ENCODE data around the gene GTF3C5.

Gene GTF3C5

DNA sequence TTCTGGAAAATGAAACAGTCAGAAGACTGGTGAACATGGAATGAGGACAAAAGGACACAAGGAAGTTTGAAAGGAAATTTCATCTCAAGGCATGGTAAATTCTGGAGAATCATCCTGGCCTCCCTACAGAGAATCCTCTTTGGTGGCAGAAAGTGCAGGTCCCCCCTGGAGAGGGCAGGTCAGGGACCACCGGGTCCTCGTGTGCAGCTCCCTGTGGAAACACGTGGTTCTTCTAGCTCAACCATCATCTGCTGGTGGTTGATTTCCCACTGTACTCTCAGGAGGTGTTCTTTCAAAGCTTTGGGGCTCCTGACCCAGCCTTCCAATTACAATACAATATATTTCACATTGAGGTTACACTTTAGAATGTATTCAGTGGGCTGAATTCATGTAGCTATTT, 2.6 kb upstream of the GTF3C5 start:
- no peaks in the 10 kb centered on the region for H3F3A ChIP-seq (ENCODE audit: insufficient read depth)
- H3K27me3 ChIP-seq (ENCODE audit: low read length), result no peaks in the 10 kb centered on the region
- H3K4me2 ChIP-seq (ENCODE audit: low read depth, low read length, poor library complexity, severe bottlenecking), result no peak overlapping the region
- no peaks in the 10 kb centered on the region for H3K9me3 ChIP-seq (ENCODE audit: insufficient read depth, low read length)
- H3K27ac ChIP-seq (ENCODE audit: low read depth, low read length), result no peak overlapping the region
- no peaks in the 10 kb centered on the region for H3K9me2 ChIP-seq (replicated peaks; ENCODE audit: insufficient read depth, low read length)
- no peak overlapping the region for H2AFZ ChIP-seq (ENCODE audit: low read depth, low read length, severe bottlenecking)
- H3K4me3 ChIP-seq (ENCODE audit: insufficient read depth, low read length, poor library complexity, severe bottlenecking), result no peak overlapping the region
- 0 out of 2 replicates have a peak, but pooled peaks cover 2% of the 10 kb centered on the region for H3K36me3 ChIP-seq (ENCODE audit: low read length)
- H3K9ac ChIP-seq (ENCODE audit: low read length), result no peak overlapping the region
- H3K79me2 ChIP-seq (ENCODE audit: insufficient read depth, low read length), result peaks cover 25% of the 10 kb centered on the region
- TF ChIP-seq EZH2phosphoT487 (conservative IDR thresholded peaks at IDR 0.05; ENCODE audit: low read length), result no peak
- TF ChIP-seq, protein P1, sequence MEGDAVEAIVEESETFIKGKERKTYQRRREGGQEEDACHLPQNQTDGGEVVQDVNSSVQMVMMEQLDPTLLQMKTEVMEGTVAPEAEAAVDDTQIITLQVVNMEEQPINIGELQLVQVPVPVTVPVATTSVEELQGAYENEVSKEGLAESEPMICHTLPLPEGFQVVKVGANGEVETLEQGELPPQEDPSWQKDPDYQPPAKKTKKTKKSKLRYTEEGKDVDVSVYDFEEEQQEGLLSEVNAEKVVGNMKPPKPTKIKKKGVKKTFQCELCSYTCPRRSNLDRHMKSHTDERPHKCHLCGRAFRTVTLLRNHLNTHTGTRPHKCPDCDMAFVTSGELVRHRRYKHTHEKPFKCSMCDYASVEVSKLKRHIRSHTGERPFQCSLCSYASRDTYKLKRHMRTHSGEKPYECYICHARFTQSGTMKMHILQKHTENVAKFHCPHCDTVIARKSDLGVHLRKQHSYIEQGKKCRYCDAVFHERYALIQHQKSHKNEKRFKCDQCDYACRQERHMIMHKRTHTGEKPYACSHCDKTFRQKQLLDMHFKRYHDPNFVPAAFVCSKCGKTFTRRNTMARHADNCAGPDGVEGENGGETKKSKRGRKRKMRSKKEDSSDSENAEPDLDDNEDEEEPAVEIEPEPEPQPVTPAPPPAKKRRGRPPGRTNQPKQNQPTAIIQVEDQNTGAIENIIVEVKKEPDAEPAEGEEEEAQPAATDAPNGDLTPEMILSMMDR (IDR thresholded peaks at IDR 0.05; ENCODE audit: insufficient read depth, low read length, poor library complexity, severe bottlenecking), result no peak
- no peaks in the 10 kb centered on the region for H4K20me1 ChIP-seq (ENCODE audit: low read depth, low read length)

DNA sequence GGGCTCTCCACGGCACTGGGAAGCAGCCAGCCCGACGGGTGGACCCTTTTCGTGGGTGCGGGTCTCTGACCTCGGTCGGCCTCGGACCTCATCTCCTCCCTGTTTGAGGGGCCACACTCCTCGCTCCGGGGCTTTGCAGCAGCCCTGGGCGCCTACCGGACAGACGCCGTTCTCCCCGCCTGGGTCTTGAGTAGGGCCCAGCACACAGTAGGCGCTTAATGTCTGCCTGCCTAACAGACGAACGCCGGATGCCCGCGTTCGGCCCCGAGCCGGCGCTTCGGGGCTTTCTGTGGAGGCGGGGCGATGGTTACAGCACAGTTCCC, 842 bp upstream of the GTF3C5 start:
- Histone ChIP-seq H3K79me2 (ENCODE audit: insufficient read depth, low read length) (peaks cover 42% of the 10 kb centered on the region), H2AFZ (ENCODE audit: low read depth, low read length, severe bottlenecking) (peak overlapping the region; percentile 79), H4K20me1 (ENCODE audit: low read depth, low read length) (no peaks in the 10 kb centered on the region), H3K9me2 (replicated peaks; ENCODE audit: insufficient read depth, low read length) (no peaks in the 10 kb centered on the region), H3K36me3 (ENCODE audit: low read length) (0 out of 2 replicates have a peak, but pooled peaks cover 2% of the 10 kb centered on the region), H3K9me3 (ENCODE audit: insufficient read depth, low read length) (no peaks in the 10 kb centered on the region), H3K4me3 (ENCODE audit: insufficient read depth, low read length, poor library complexity, severe bottlenecking) (peak overlapping the region; percentile 85), H3K9ac (ENCODE audit: low read length) (peak overlapping the region; percentile 98), H3K4me2 (ENCODE audit: low read depth, low read length, poor library complexity, severe bottlenecking) (peak overlapping the region; percentile 68), H3K27me3 (ENCODE audit: low read length) (no peaks in the 10 kb centered on the region), H3K27ac (ENCODE audit: low read depth, low read length) (peak overlapping the region; percentile 53), H3F3A (ENCODE audit: insufficient read depth) (no peaks in the 10 kb centered on the region)
- TF ChIP-seq, protein P1 (IDR thresholded peaks at IDR 0.05; ENCODE audit: insufficient read depth, low read length, poor library complexity, severe bottlenecking), result no peak
- TF ChIP-seq EZH2phosphoT487 (conservative IDR thresholded peaks at IDR 0.05; ENCODE audit: low read length), result no peak

DNA sequence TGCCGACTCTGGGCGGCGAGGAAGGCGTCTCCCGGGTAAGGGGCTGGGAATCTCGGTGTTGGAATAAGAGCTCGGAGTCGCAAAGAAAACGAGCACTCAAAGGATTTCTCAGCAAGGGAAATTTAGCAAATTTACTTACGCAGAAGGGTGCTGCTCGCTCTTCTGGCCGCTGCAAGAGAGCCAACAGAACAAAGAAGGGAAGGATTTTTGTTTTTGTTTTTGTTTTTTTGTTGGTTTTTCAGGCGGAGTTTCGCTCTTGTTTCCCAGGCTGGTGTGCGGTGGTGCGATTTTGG, 279 bp downstream of the GTF3C5 start:
- H3K9ac ChIP-seq (ENCODE audit: low read length), result peak overlapping the region; percentile 98
- 0 out of 2 replicates have a peak, but pooled peaks cover 2% of the 10 kb centered on the region for H3K36me3 ChIP-seq (ENCODE audit: low read length)
- H3K9me2 ChIP-seq (replicated peaks; ENCODE audit: insufficient read depth, low read length), result no peaks in the 10 kb centered on the region
- no peaks in the 10 kb centered on the region for H3K9me3 ChIP-seq (ENCODE audit: insufficient read depth, low read length)
- peaks cover 53% of the 10 kb centered on the region for H3K79me2 ChIP-seq (ENCODE audit: insufficient read depth, low read length)
- peak overlapping the region; percentile 71 for H3K27ac ChIP-seq (ENCODE audit: low read depth, low read length)
- no peaks in the 10 kb centered on the region for H3K27me3 ChIP-seq (ENCODE audit: low read length)
- peak overlapping the region; percentile 92 for H3K4me3 ChIP-seq (ENCODE audit: insufficient read depth, low read length, poor library complexity, severe bottlenecking)
- H3K4me2 ChIP-seq (ENCODE audit: low read depth, low read length, poor library complexity, severe bottlenecking), result peak overlapping the region; percentile 61
- 0 out of 2 replicates have a peak, but pooled peaks cover 3% of the 10 kb centered on the region for H4K20me1 ChIP-seq (ENCODE audit: low read depth, low read length)
- TF ChIP-seq EZH2phosphoT487 (conservative IDR thresholded peaks at IDR 0.05; ENCODE audit: low read length), result no peak
- TF ChIP-seq, protein P1 (IDR thresholded peaks at IDR 0.05; ENCODE audit: insufficient read depth, low read length, poor library complexity, severe bottlenecking), result no peak
- H3F3A ChIP-seq (ENCODE audit: insufficient read depth), result no peaks in the 10 kb centered on the region
- peak overlapping the region; percentile 96 for H2AFZ ChIP-seq (ENCODE audit: low read depth, low read length, severe bottlenecking)

Measured in SU-DHL-6 (cell line).